Adrenal gland (tissue), 5 donors: ENCODE results near the gene RIPOR2.

Experiments
- CTCF ChIP-seq, 6 experiments: fragments of 450-650 bp in 4 of 6; fragments of 200-600 bp in 2 of 6; sonication (generic) in 1 of 6; IDR thresholded peaks; 1 replicate in 5 of 6; 2 replicates in 1 of 6; pipeline versions ENCODE4 v1.5.1 to v1.8.0; 2016 to 2021; ENCODE audit warnings: antibody characterized with exemption in 6 of 6, mild to moderate bottlenecking in 2 of 6, moderate library complexity in 1 of 6
- POLR2A ChIP-seq, 2 donors: fragments of 450-650 bp; IDR thresholded peaks; one replicate each; pipeline ENCODE4 v1.6.1; 2017; ENCODE audit warnings: antibody characterized with exemption in 2 of 2, mild to moderate bottlenecking in 2 of 2, moderate library complexity in 1 of 2
- donor health status: DM: no; HTN: no; CAD: no.

- TF ChIP-seq CTCF (IDR thresholded peaks at IDR 0.05) (no peak), POLR2A (IDR thresholded peaks at IDR 0.05) (no peak)
Measured at GRCh38 chr6:24845578-24845977, 90.2 kb downstream of the RIPOR2 start.
